ENCODE results near the gene CPLX1. TPM values are rescaled to one million over a fixed set of nuclear protein-coding genes. Genes with fewer than 3 reads are reported as not detected.

The CPLX1 gene
- total RNA-seq, 4 donors from 2014 or later = 0.34 to 3.8 (median 0.74) TPM

DNA sequence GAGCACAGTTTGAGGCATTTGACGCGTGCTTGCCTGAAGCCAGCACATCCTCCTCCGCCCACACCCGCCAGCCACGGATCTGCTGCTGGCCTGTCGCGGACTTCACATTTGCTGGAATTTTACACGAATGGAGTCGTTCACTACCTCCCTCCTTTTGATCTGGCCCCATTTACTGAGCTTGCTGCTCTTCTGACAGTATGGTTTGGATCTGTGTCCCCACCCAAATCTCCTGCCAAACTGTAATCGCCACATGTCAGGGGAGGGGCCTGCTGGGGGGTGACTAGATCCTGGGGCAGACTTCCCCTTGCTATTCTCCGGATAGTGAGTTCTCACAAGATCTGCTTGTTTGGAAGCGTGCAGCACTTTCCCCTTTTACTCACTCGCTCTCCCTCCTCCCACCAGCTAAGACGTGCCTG, 19.9 kb upstream of the CPLX1 start:
- TF ChIP-seq CTCF (IDR thresholded peaks at IDR 0.05; ENCODE audit: low read depth) = no peak

GRCh38 chr4:845233-845835, 19.4 kb upstream of the CPLX1 start:
- no peak for TF ChIP-seq CTCF (IDR thresholded peaks at IDR 0.05; ENCODE audit: low read depth)

GRCh38 chr4:844752-845232, 18.9 kb upstream of the CPLX1 start:
- TF ChIP-seq CTCF (IDR thresholded peaks at IDR 0.05; ENCODE audit: low read depth) = no peak

DNA sequence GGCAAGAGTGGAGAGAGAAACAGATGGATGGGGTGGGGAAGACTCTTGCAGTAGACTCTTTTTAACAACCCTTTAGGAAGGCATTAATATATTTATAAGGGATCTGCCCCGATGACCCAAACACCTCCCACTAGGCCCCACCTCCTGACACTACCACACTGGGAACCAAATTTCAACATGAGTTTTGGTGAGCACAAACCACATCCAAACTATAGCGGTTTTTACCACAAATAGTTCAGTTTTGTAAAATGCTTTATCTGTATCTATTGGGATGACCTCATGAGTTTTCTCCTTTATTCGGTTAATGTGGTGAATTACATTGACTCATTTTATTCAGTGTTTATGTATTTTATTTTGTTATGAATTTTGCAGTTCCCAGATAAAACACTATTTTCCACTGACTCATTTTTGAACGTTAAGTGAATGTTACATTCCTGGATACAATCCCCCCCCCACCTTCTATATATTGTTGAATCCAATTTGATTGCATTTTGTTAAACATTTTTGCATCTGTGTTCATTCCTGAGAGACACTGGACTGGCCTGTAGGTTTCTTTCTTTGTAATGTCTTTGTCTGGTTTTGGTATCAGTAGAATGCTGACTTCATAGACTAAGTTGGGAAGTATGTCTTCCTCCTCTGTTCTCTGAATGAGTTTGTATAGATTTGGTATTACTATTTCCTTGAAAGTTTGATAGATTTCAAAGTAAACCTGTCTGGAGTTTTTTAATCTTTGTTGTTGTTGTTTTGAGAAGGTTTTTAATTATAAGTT, 13.9 kb upstream of the CPLX1 start:
- no peak for TF ChIP-seq CTCF (IDR thresholded peaks at IDR 0.05; ENCODE audit: low read depth)

- no peak for TF ChIP-seq CTCF (IDR thresholded peaks at IDR 0.05; ENCODE audit: low read depth)
Observed at GRCh38 chr4:837772-838171, 11.8 kb upstream of the CPLX1 start.

DNA sequence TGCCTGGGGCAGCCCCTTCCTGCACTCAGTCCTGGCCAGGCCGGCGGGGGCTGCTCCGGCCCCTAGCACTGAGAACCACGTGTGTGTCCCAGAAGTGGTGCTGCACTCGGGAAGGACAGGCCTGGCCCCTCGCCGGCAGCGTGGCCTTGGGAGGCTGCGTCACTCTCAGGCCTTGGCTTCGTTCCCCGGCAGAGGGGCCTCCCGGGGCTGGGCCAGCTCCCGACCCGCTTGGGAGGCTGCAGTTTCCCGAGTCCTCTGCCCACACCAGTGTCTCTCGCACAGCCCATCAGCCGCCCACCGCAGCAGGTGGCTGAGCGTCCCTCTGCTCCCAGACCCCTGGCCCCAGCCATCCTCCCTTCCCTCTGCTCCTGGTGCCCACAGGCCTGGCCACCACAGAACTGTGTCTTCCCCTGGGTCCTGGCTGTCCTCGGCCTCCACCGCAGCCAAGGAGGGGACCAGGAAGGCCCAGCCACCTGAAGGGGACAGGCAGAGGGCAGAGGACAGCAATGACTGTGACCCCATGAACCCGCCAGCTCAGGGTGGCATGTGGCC, 10.9 kb upstream of the CPLX1 start:
- no peak for TF ChIP-seq CTCF (IDR thresholded peaks at IDR 0.05; ENCODE audit: low read depth)

GRCh38 chr4:836003-836511, 10.1 kb upstream of the CPLX1 start:
- no peak for TF ChIP-seq CTCF (IDR thresholded peaks at IDR 0.05; ENCODE audit: low read depth)

All from subcutaneous adipose tissue (tissue), 4 donors.